NCI-H748 treated with DMSO at 0.1 percent for 48 hours (cell line): ENCODE data around the gene MAPK1IP1L.
A peak's percentile ranks its signal among the peaks of the same experiment; 100 is the strongest.
"Not testable (repeated sequence)": the region's sequence is repeated elsewhere in the genome, so short reads cannot be mapped to it uniquely, and the experiment has no call there.

Experiments used
- DNase-seq: peaks from one replicate; lab custom pipeline; 2025; lab: John Stamatoyannopoulos, UW

The MAPK1IP1L gene

GRCh38 chr14:55051423-55052268, at the start of gene MAPK1IP1L:
Gene MAPK1IP1L (plus strand): TSS chr14:55051647. CDS start chr14:55061684, 10,037 bp downstream.
- peak; percentile 88 for DNase-seq

DNA sequence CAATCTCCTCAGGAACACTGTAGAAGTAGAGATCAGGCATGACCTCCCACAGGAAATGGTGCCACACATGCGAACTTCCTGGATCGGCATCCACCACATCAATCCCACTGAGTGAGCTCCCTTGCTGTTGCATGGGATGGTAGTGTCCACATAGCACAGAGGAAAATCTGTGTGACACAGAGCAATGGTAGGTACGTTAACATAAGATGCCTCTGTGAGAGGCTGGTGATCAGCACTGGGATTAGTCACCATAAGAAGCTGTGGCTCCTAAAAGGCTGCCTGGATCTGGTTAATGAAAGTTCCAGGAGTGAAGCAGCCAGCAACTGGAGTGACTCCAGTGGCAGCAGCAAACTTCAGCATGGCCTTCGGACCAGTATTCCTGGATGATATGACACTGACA, 46.4 kb upstream of the MAPK1IP1L start:
- no peak for DNase-seq

DNA sequence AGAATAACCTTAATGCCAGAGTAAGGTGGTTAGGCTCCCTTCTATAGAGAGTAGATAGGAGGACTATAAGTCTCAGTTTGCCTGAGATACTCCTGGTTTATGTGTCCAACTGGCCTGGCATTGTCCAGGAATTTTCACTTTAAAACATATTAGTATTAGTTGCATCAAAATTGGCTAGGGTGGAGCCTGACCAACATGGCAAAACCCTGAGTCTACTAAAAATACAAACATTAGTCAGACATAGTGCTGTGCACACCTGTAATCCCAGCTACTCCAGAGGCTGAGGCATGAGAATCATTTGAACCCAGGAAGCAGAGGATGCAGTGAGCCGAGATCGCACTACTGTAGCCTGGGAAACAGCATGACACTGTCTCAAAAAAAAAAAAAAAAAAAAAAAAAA, 36.4 kb upstream of the MAPK1IP1L start:
- DNase-seq: no peak

DNA sequence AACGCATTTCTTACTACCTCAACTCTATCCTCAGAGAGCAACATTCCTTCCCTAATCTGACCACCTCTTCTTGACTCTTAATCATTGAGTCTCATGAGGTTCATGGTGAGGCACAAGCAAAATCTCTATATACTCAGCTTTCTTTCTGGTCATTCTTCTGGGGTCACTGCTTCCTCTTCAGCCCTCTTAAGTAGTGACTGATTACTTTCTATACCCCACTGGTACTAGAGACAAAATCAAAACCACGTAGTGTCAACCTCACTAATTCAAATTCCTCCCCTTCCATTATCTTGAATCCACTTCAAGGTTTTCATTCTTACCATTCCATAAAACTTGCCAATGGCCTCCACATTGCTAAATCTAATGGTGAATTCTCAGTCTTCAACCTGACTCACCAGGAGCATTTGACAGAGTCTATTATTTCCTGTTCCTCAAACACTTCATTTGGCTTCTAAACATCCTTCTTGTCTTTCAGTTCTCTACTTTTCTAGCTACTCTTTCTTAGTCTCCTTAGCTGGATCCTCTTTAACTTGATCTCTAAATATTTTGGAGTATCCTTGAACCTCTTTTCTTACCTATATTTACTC, 31.4 kb upstream of the MAPK1IP1L start:
- no peak for DNase-seq

GRCh38 chr14:55024365-55024764, 27.1 kb upstream of the MAPK1IP1L start:
- DNase-seq: not testable (repeated sequence)

DNA sequence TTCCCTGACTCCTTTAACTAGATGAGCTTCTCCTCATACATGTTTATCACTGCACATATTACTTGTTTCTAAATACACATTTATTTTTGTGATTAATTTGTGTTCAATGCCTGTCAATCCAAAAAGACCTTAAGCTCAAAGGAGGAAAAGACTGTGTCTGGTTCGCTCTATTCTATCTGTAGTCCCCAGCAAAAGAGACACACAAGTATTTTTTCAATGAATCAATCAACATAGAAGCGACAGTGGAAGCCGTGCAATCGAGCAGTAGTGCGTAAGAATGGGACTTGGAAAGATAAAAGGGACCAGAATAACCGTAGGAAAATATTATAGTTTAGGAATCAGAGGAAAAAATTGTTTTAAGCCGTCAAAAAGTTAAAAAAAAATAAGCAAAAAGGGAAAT, 25.5 kb upstream of the MAPK1IP1L start:
- DNase-seq: no peak

DNA sequence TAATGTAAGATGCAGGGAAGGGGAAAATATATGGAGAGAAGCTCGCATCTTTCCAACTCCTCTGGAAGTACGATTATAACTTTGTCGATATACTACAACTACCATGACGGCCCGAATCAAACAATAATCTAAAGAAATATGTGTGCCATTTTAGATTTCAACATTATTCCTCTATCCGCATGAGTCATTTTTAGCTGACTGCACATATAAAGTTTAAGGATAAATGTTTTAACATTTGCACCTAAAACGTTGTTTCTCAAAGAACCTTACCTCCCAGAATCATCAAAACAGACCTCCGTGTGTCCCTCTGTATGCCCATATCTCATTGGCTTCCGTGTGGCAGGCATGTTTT, 25.0 kb upstream of the MAPK1IP1L start:
- DNase-seq: no peak

DNA sequence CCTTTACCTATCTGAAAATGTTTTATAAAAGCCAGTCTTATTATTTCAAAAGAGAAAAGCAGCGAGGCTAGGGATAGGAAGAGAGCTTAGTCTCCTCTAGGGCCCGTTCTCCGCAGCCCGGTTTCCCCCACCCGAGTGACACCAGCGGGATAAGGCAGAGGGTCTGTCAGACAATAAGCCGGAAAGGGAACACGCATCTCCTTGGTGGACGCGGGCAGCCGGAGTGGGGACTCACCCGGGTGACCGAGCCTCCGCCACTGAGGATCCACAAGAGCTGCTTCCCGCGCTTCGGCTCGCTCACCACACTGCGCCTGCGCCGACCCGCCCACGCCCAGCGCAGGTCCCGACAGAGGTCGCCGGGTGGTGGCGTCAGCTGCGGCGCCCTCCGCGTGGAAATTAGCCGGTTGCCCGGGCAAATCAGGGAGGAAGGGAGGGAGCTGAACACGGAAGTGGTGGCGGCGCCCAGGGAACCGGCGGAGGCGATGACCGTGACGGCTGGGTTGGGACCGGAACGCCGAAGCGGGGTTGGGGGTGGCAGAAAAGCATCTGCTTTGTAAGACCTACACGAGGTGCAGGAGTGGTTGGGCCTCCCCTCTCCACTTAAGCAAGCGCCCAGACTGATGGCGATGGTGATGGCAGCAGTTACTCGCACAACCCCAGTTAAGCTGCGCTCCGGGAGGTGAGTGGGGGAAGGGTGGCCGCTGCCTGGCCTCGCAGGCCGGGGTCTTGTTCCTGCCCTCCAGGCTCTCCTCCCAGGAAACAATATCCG, 24.5 kb upstream of the MAPK1IP1L start, which contains the start of the genes SOCS4 and WDHD1:
Gene SOCS4, plus strand, starts transcription at position 444 of the 769 bp plus-strand sequence. CDS start 15,806 bp downstream, outside the sequence.
Gene WDHD1, minus strand, starts transcription at position 307 of the 769 bp plus-strand sequence. CDS start 312 bp downstream, outside the sequence.
- DNase-seq: peak; percentile 82

DNA sequence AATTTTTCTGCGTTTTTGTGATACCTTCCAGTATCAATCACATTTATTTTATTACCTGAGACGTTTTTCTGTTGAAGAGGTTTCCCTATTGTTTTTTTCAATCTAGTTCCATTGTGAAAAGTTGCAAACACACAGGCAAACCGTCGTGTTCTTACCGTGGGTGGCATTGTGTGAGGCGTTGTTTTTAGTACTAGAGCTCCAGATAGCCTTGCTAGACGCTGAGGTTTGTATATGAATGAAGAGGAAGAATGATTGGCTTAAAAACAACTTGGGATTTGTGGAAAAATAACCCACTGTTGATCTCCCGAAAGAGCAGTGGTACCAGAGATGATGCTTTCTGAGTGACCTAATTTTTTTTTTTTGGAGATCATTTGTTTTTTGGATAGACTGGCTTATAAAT, 23.4 kb upstream of the MAPK1IP1L start:
- DNase-seq: no peak

DNA sequence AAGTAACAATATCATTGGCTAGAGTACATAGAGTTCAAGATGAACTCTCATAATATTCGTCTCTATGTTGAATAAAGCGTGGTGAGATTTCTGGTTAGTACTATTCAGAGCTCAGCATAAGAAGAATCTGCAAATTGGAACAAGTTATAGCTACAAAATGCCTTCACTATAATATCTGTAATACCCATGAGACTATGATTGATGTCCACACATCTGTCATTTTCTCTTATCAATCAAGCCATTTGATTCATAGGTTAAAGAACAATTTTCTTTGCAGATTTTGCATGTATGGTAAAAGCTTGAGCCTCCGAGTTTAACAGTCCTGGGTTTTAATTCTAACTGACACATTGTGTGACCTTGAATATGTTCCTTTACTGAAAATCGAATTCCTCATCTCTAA, 23.0 kb upstream of the MAPK1IP1L start:
- no peak for DNase-seq

DNA sequence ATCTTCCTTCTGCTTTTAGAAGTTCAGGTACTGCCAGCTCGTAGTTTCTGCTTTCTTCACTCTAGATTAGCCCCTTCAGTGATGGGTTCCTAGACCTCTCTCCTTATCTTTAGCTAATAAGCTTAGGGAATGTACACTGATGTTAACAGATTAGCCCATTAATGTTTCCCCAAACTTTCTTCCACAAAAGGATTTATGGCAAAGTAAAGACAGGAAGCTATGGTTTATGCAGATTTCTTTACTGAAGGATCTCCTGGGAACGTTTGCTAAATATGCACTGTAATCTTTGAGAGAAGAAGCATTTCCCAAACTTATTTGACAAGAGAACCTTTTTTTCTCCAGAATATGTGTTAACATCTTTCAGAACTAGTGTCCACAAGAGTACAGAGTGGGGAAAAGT, 20.3 kb upstream of the MAPK1IP1L start:
- DNase-seq: no peak

GRCh38 chr14:55037995-55038394, 13.5 kb upstream of the MAPK1IP1L start:
- DNase-seq: not testable (repeated sequence)

GRCh38 chr14:55038708-55039107, 12.7 kb upstream of the MAPK1IP1L start:
- no peak for DNase-seq

- no peak for DNase-seq
Observed at GRCh38 chr14:55043528-55043927, 7.9 kb upstream of the MAPK1IP1L start.

- DNase-seq: no peak
Observed at GRCh38 chr14:55045087-55045486, 6.4 kb upstream of the MAPK1IP1L start.

DNA sequence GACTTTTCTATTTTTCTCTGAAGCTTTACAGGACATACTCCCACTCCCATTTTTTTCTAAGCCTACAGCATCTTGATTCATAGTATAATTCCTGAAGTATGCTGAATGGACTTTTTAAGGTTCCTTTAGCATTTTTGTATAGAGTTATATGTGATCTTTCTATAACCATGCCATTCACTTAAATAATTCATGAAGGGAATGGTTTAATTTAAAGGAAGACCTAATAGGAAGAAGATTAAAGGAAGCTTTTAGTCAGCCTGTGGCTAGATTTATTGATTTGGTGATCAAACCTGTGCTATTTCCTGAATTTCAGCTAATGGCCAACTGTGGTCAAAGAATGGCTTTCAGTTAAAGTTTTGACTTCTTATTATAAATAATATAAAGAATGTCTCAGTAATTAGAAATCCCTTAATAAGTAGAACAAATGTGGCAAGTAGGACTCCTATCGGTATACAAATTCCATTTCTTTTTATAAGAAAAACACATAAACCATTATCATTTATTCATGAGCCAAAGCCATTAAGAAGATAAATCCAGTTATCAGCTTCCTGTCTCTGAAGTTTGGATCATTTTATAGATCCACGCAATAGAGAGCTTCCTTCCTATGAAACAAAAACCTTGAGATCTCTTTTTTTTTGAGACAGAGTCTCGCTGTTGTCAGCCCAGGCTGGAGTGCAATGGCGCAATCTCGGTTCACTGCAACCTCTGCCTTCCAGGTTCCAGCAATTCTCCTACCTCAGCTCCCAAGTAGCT, 4.0 kb upstream of the MAPK1IP1L start:
- DNase-seq: no peak

DNA sequence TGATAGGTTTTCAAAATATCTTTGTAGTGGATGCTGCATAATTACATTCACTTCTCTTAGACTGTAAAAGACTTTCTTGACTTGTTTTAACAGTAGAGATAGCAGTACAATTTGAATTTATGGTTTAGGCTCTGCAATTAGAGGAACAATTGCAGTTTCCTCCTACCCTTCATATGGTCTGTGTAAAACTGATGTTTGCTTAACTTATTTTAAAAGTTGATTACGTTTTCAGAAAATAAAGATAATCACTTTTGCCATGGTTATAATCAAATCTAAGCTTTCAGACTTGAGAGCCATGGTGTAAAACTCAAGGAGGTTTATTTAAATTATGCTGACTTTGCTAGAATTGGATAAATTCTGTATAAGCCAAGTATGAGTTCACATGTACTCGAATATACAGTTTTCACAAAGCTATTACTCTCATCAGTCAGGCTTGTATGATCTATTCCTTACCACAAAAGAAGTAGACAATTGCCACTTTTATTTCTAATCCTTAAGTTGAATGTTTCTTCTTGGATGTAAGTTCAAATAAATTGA, 2.5 kb upstream of the MAPK1IP1L start:
- DNase-seq: no peak

- no peak for DNase-seq
Observed at GRCh38 chr14:55051165-55051422, 353 bp upstream of the MAPK1IP1L start.

DNA sequence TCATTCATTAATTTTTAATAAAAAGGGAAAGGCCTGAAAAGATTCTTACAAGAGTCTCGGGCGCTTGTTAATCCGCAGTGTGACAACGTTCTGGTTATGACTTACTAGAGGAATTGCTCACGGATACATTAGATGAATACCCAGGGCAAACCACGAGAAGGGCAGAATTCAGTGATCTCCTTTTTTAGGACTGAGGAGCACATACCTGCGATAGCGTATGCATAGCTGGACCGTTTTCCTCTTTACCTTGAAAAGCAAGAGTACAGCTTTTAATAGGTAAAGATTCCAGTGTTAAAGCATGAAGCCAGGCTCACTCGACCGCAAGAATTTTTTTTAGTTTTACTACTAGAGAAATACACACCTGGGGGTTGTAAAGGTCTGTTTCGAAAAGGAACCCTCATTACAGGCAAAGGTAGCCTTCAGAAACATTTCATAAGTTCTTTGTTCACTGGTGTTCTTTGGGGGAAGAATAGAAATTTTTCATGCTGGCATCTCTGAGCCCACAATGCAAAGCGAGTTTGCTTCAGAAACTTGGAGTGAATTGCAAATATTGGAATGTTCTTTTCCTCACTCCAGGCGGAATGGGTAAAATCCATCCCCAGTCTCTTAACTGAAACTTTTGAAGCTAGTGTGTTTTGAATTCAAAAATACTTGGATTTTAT, 953 bp downstream of the MAPK1IP1L start:
- DNase-seq: no peak

DNA sequence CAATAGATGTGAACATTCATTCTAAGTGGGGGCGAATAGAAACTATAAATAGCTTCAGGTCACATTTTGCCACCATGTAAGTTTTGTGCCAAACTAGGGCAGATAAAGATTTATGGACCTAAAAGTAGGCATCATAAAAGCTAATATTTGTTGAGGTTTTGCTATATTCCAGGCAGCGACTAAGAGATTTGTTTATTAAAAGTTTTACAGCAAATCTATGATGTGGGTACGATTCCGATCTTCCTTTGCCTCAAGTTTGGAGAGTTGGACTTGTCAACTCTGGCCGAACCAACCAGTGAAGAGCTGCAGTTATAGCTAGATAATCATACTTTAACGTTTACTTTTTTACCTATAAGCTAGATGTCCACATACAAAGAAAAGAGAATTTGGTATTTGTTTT, 1.6 kb downstream of the MAPK1IP1L start:
- no peak for DNase-seq

DNA sequence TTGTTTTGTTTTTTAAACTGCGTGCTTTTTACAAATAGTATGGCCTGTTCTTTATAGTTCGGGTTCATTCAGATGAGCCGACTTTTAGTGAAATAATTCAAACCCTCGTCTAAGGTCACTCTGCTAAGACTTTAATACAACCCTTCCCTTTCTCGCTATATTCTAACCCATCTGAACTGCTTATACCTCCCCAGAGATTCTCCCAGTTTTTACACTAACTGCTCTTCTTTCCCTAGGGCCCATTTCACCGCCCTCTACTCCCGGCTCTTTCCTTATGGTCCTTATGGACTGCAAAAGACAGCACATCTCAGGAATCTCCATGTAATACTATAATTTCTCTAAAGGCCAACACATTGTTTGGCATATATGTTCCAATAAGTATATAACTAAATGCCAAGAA, 2.1 kb downstream of the MAPK1IP1L start:
- DNase-seq: no peak
